ENCODE data around the gene ASPA. TPM values are rescaled to one million over a fixed set of nuclear protein-coding genes. Genes with fewer than 3 reads are reported as not detected.

The ASPA gene
- total and polyA plus RNA-seq, 10 of the 15 experiments (the other 5 are each of a cell fraction or from before 2014, with no cell fraction given) = 0.04 to 0.30 TPM; not detected in 8

GRCh38 chr17:3528403-3528851 lies 52.6 kb downstream of the ASPA start (continued):
- no peak for TF ChIP-seq EZH2 (IDR thresholded peaks at IDR 0.05; ENCODE audit: borderline replicate concordance, control insufficient read depth, low read depth, low read length)
- no peak for TF ChIP-seq GATAD2B (conservative IDR thresholded peaks at IDR 0.05; ENCODE audit: low read depth)
- TF ChIP-seq RELA (IDR thresholded peaks at IDR 0.05; ENCODE audit: borderline replicate concordance, partially characterized antibody) = no peak
- TF ChIP-seq USF1 (IDR thresholded peaks at IDR 0.05; ENCODE audit: borderline replicate concordance, extremely low read length, insufficient read depth, low read depth, low read length) = no peak
- no peak for TF ChIP-seq BCL11A (IDR thresholded peaks at IDR 0.05; ENCODE audit: low read depth, low read length)

GRCh38 chr17:3528880-3529511 lies 53.2 kb downstream of the ASPA start:
- WGBS (ENCODE audit: insufficient coverage, insufficient replicate concordance, low lambda C conversion rate, missing lambda C conversion rate) = 76% methylated on average over 11 of the region's 11 CpGs
- Histone ChIP-seq H3K4me3 (no peak overlapping the region), H3K4me1 (ENCODE audit: control insufficient read depth, insufficient read depth, low read length) (peaks cover 3% of the 10 kb centered on the region), H3K27ac (ENCODE audit: control insufficient read depth, insufficient read depth) (no peak overlapping the region), H4K20me1 (ENCODE audit: control insufficient read depth, insufficient read depth) (no peaks in the 10 kb centered on the region; the same call in 1 of the 2 replicates), H2AFZ (ENCODE audit: control insufficient read depth, low read depth, low read length) (no peak overlapping the region), H3K27me3 (replicated peaks in 1 of 2; ENCODE audit: control insufficient read depth in 2 of 2, insufficient read depth in 2 of 2, low read length in 1 of 2) (no peaks in the 10 kb centered on the region), H3K79me2 (ENCODE audit: control insufficient read depth, insufficient read depth, low read length) (no peaks in the 10 kb centered on the region), H3K36me3 (ENCODE audit: control insufficient read depth in 2 of 2, insufficient read depth in 2 of 2, low read length in 1 of 2) (peaks cover 0 to 5% of the 10 kb centered on the region in 2 experiments; a peak in 2 of 4 replicates), H3K9ac (ENCODE audit: control insufficient read depth, insufficient read depth, low read length) (no peak overlapping the region), H3K4me2 (ENCODE audit: control insufficient read depth, insufficient read depth) (no peak overlapping the region), H3K9me3 (replicated peaks; ENCODE audit: control insufficient read depth, insufficient read depth, low read length) (no peaks in the 10 kb centered on the region)
- BruUV-seq (replicated peaks) = no TSS peak
- ChIA-PET POLR2A (no interaction called here), RAD21 (ENCODE audit: unreplicated experiment) (no interaction called here), CTCF (no interaction called here), SMC1A (ENCODE audit: uncharacterized antibody, unreplicated experiment) (no interaction called here)
- ATAC-seq (no peak), FAIRE-seq (no peak), DNase-seq (ENCODE audit: low read depth, low spot score) (no peak)
- intact Hi-C loops (cut with micrococcal nuclease; ENCODE audit: unreplicated experiment) = no loop called here
- in situ Hi-C loops (cut with MboI) = no loop called here
- TF ChIP-seq ZBTB40 (IDR thresholded peaks at IDR 0.05; ENCODE audit: borderline replicate concordance) = no peak
- no peak for TF ChIP-seq NR2C1 (IDR thresholded peaks at IDR 0.05)
- no peak for TF ChIP-seq JUNB (IDR thresholded peaks at IDR 0.05)
- no peak for TF ChIP-seq RUNX3 (IDR thresholded peaks at IDR 0.05; ENCODE audit: low read length)
- TF ChIP-seq, protein P1, sequence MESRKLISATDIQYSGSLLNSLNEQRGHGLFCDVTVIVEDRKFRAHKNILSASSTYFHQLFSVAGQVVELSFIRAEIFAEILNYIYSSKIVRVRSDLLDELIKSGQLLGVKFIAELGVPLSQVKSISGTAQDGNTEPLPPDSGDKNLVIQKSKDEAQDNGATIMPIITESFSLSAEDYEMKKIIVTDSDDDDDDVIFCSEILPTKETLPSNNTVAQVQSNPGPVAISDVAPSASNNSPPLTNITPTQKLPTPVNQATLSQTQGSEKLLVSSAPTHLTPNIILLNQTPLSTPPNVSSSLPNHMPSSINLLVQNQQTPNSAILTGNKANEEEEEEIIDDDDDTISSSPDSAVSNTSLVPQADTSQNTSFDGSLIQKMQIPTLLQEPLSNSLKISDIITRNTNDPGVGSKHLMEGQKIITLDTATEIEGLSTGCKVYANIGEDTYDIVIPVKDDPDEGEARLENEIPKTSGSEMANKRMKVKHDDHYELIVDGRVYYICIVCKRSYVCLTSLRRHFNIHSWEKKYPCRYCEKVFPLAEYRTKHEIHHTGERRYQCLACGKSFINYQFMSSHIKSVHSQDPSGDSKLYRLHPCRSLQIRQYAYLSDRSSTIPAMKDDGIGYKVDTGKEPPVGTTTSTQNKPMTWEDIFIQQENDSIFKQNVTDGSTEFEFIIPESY (IDR thresholded peaks at IDR 0.05) = no peak
- TF ChIP-seq GABPA (IDR thresholded peaks at IDR 0.05; ENCODE audit: low read depth) = no peak
- no peak for TF ChIP-seq USF2 (IDR thresholded peaks at IDR 0.05; ENCODE audit: borderline replicate concordance, low read depth, low read length)
- TF ChIP-seq, protein P2, sequence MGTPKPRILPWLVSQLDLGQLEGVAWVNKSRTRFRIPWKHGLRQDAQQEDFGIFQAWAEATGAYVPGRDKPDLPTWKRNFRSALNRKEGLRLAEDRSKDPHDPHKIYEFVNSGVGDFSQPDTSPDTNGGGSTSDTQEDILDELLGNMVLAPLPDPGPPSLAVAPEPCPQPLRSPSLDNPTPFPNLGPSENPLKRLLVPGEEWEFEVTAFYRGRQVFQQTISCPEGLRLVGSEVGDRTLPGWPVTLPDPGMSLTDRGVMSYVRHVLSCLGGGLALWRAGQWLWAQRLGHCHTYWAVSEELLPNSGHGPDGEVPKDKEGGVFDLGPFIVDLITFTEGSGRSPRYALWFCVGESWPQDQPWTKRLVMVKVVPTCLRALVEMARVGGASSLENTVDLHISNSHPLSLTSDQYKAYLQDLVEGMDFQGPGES (IDR thresholded peaks at IDR 0.05) = no peak
- TF ChIP-seq RBBP5 (conservative IDR thresholded peaks at IDR 0.05) = no peak

All from GM12878 (cell line).